Measurements from ENCODE around the gene PUDP. TPM values are rescaled to one million over a fixed set of nuclear protein-coding genes. Genes with fewer than 3 reads are reported as not detected.

PUDP gene
- total RNA-seq, 2 donors from 2014 or later: 11.8 to 13.1 TPM

DNA sequence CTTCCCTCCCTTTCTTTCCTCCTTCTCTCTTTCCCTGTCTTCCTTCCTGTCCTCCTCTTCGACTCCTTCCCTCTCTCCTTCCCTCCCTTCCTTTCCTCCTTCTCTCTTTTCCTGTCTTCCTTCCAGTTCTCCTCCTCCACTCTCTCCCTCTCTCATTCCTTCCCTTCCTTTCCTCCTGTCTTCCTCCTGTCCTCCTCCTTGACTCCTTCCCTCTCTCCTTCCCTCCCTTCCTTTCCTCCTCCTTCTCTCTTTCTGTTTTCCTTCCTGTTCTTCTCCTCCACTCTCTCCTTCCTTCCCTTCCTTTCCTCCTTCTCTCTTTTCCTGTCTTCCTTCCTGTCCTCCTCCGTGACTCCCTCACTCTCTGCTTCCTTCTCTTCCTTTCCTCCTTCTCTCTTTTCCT, 5.3 kb upstream of the PUDP start:
- intact Hi-C loops (cut with DNase I): no loop called here
- no peak for DNase-seq (ENCODE audit: low spot score)

DNA sequence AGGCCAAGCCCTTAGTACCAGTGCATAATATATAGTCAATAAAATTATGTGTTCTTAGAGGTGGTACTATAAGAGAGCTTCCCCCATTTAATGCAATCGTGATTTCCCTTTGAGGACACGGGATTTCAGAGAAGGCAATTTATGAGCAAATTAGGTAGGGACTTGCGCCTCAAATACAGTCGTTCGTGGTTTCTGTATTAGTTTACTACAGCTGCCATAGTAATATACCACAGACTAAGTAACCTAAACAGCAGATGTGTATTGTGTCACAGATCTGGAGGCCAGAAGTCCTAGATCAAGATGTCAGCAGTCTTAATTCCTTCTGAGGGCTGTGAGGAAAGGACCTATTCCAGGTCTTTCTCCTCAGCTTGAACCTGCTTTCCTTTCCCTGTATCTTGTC, 1.5 kb upstream of the PUDP start:
- intact Hi-C loops (cut with DNase I): no loop called here
- no peak for DNase-seq (ENCODE audit: low spot score)

DNA sequence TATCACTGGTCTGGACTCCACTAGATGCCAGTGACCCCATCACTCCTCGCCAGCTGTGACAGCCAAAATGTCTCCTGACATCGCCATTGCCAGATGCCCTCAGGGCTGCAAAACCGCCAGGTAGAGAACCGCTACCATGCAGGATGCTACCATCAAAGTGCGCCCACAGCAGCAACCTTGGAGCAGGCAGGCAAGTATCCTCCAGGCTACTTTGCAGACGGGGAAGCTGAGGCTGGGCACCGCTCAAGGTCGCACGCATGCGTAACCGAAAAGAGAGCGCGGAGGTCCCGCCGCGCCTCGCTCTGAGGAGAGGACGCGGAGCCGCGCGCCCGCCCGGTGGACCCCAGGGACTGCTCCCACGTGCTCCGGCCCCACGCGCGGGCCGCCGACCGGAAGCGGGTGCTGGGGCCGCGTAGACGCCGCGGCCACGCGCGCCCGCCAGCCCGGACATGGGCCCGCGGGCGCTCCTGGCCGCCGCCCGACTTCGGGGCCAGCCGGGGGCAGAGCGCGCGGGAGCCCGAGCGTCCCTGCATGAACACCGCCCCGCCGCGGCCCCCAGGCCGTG, 458 bp downstream of the PUDP start, which contains the start of gene STS:
Gene STS, plus strand, starts transcription at position 300 of the 565 bp plus-strand sequence. CDS start 105,488 bp downstream, outside the sequence.
- intact Hi-C loops (cut with DNase I): no loop called here
- peak; percentile 85 for DNase-seq (ENCODE audit: low spot score)

- no peak for DNase-seq (ENCODE audit: low spot score)
These were observed 1.1 kb downstream of the PUDP start for GRCh38 chrX:7146703-7147412.

DNA sequence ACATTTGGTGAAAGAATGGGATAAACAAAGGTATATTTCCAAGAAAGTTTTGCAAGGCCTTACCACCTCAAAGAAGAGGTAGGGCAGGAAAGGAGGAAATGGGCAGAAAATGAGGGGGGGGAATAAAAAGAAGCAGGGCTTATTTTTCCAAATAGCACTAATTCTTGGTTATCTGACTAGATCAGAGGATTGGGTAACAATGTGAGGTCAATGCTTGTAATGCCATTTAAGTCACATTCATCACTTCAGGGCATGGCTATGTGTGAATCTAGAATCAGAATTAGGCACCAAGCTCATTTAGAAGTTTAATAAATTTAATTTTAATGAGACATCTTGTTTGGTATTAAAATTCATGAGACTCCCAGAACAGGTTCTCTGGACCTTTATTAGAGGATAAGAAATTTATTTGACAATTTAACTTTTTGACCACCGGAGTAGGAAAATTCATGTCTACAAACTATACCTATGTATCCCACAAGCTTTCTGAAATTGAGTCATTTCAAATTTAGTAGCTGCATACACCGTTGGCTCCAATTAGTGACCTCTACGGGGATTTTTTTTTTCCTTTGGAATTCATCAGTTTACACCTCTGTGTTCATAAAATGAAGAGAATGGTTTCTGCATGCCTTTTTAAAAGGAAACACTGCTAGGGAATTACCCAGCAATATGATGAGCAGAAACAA, 1.8 kb downstream of the PUDP start:
- no peak for DNase-seq (ENCODE audit: low spot score)
- intact Hi-C loops (cut with DNase I): no loop called here

More at GRCh38 chrX:7146703-7147412, 1.1 kb downstream of the PUDP start:
- intact Hi-C loops (cut with DNase I): no loop called here

GRCh38 chrX:7145454-7145853, 2.5 kb downstream of the PUDP start:
- no peak for DNase-seq (ENCODE audit: low spot score)
- intact Hi-C loops (cut with DNase I): no loop called here

DNA sequence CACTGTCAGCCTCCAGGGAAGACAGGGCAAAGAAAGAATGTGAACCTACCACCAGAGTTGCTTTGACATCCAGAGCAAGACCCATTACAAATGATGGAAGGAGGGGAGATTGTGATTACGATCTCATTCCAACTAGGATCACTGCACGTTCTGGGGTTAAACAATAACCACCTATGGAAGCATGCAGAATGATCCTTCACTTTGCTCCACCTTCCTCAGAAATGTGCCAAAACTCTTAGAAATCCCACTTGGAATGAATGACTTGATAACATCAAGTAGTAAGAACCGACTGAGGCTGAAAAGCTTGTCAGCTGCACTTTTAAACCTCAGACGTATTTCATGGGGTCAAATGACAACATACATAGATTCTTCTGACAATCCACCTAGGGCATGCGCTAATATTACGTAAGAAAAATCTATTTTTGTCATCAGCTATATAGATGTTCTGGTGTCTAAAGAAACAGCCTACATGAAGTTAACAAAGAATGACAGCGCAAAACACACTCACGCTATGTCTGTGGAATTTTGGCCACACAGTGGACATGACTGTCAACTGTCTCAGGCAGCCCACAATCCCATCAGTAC, 3.9 kb downstream of the PUDP start:
- DNase-seq (ENCODE audit: low spot score): no peak
- intact Hi-C loops (cut with DNase I): no loop called here

DNA sequence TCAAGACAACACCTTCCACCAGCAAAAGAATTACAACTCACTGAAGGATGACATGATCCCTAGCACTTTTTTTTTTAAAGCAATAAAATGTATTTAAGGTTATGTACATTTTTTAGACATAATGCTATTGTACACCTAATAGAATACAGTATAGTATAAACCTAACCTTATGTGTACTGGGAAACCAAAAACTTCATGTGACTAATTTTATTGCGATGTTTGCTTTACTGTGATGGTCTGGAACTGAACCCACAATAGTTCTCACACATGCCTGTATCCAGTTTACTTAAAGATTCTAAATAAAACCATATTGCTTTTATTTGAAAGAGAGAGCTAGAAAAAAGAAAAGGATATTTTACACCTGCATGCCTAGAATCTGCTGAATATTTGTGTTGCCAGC, 4.9 kb downstream of the PUDP start:
- intact Hi-C loops (cut with DNase I): no loop called here
- no peak for DNase-seq (ENCODE audit: low spot score)

GRCh38 chrX:7139202-7140081, 8.5 kb downstream of the PUDP start:
- DNase-seq (ENCODE audit: low spot score): no peak
- intact Hi-C loops (cut with DNase I): no loop called here

DNA sequence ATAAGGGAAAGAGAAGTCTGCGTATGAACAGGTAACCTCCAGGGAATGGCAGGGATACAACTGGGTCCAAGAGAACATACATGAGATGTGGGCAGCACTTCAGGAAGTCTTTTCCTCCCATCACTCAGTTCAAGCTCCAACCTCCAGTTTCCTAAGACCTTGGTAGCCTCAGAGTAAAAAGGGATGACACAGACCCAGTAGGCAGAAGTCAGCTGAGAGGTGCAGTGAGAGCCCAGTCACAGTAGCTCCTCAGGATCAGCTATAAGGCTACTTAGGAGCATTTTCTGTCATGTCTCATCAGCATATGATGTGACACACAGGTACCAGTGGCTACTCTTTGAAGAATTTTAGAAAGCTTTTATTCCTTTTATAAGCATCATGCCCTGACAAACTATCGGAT, 13.0 kb downstream of the PUDP start:
- intact Hi-C loops (cut with DNase I): no loop called here
- no peak for DNase-seq (ENCODE audit: low spot score)

DNA sequence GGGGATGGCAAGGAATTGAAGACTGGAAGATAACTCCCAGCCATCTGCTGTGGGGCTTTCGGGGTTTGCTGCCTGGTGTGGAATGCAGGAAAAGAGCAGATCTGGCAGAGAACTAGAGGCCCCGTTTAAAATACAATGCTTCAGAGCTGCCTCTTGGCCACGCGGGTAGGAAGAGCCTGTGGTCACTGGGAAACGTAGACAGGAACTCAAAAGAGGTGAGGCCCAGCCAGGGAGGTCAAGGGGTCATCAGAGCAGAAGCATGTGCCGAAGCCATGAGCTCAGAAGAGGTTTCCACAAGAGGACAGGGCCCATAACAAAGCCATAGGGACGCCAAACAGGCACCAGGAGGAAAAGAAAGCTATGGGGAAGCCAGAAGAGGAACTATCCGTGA, 14.9 kb downstream of the PUDP start:
- no peak for DNase-seq (ENCODE audit: low spot score)
- intact Hi-C loops (cut with DNase I): no loop called here

- intact Hi-C loops (cut with DNase I): no loop called here
- no peak for DNase-seq (ENCODE audit: low spot score)
These were observed 15.5 kb downstream of the PUDP start for GRCh38 chrX:7132335-7133049.

- DNase-seq (ENCODE audit: low spot score): no peak
- intact Hi-C loops (cut with DNase I): no loop called here
These were observed 16.3 kb downstream of the PUDP start for GRCh38 chrX:7131621-7132020.

DNA sequence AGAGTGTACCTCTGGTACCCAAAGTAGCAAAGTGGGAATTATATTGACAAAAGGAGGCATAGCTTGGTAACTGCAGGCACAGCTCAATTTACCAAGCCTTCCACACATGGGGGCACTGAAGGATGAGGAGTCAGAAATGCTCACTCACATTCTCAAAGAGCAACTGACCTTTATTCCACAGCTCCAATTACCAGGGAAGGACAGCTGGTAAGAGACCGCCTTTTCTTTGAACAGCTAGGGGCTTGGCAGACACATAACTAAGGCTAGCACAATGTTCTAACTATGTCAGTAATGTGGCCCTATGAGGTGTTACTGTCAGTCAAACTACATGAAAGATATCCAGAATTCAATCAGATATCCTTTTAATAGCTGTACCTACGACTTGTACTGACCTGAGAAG, 20.9 kb downstream of the PUDP start:
- DNase-seq (ENCODE audit: low spot score): no peak
- intact Hi-C loops (cut with DNase I): no loop called here

DNA sequence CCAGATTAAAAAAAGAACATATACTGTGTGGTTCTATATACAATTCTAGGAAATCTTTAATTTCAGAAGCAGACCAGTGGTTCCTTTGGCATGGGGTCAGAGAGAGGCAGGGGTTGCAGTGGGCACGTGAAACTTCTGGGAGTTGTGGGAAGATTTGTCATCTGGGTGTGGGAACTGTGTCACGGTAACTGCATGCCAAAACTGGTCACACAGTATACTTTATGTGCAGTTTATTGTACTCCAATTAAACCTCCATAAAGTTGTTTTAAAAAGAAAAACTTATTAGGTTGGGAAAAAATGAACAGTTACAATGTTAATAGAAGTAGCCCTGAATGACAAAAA, 27.1 kb downstream of the PUDP start:
- intact Hi-C loops (cut with DNase I): no loop called here
- DNase-seq (ENCODE audit: low spot score): no peak

- intact Hi-C loops (cut with DNase I): no loop called here
- no peak for DNase-seq (ENCODE audit: low spot score)
These were observed 27.7 kb downstream of the PUDP start for GRCh38 chrX:7119950-7120877.

- no peak for DNase-seq (ENCODE audit: low spot score)
- intact Hi-C loops (cut with DNase I): no loop called here
These were observed 30.4 kb downstream of the PUDP start for GRCh38 chrX:7117587-7117986.

GRCh38 chrX:7116081-7116480, 31.9 kb downstream of the PUDP start:
- intact Hi-C loops (cut with DNase I): no loop called here

More at GRCh38 chrX:7116081-7116480, 31.9 kb downstream of the PUDP start:
- DNase-seq (ENCODE audit: low spot score): no peak

Data from posterior vena cava (tissue), 2 donors.